NB4 (cell line): ENCODE data around the gene SOCS6.

Experiments
- CTCF ChIP-seq: IDR thresholded peaks from one replicate; pipeline ENCODE4 v1.5.1; 2012; ENCODE audit warnings: low read depth, low read length
- POLR2A ChIP-seq: IDR thresholded peaks from 2 replicates; pipeline ENCODE4 v1.6.1; 2011; ENCODE audit warnings: mild to moderate bottlenecking; ENCODE audit not compliant: insufficient read length; ENCODE audit errors: extremely low read depth

- TF ChIP-seq CTCF (no peak), POLR2A (no peak)
These were observed 48.5 kb downstream of the SOCS6 start for GRCh38 chr18:70337139-70337972.
